ENCODE data around the gene ANKRD30A. TPM values are rescaled to one million over a fixed set of nuclear protein-coding genes. Genes with fewer than 3 reads are reported as not detected.

Gene ANKRD30A
- total RNA-seq: not detected in 2 replicates

GRCh38 chr10:37125191-37125732 lies at the start of gene ANKRD30A:
Gene ANKRD30A (plus strand): TSS chr10:37125598. CDS start chr10:37125788, 190 bp downstream.

